H1 (cell line): ENCODE measurements around the gene USH2A. TPM values are rescaled to one million over a fixed set of nuclear protein-coding genes. Genes with fewer than 3 reads are reported as not detected.

Source experiments
- CTCF ChIA-PET: fragments of 300-600 bp; sonication (Branson Sonifier 250); formaldehyde crosslinking; loops from one replicate; lab custom pipeline; 2021; ENCODE audit not compliant: partially characterized antibody; lab: Charles Lee
- POLR2A ChIA-PET: fragments of 300-600 bp; sonication (Branson Sonifier 250); formaldehyde crosslinking; loops from one replicate; lab custom pipeline; 2021; ENCODE audit warnings: inconsistent platforms; ENCODE audit not compliant: partially characterized antibody; lab: Charles Lee
- DNase-seq, 2 experiments: peaks; one replicate each; pipeline versions ENCODE4 v3.0.0 to v3.0.0-alpha.2; 2010 to 2022; ENCODE audit warnings: low spot score in 2 of 2, low read depth in 1 of 2, mixed read lengths in 1 of 2
- FAIRE-seq: peaks from 2 replicates; lab custom pipeline; 2011; peaks lifted over from hg19 to GRCh38; lab: Jason Lieb, UNC
- H2AFZ ChIP-seq: 2 replicates; pipeline ENCODE4 v1.8.1; 2012; ENCODE audit warnings: low read length, inconsistent platforms
- H2AK5ac ChIP-seq: 2 replicates; pipeline ENCODE4 v1.6.1; 2013; ENCODE audit warnings: low read depth, low read length
- H2BK120ac ChIP-seq: replicated peaks from 2 replicates; pipeline ENCODE3; 2013; ENCODE audit warnings: low read depth, low read length, inconsistent platforms
- H2BK12ac ChIP-seq: 2 replicates; pipeline ENCODE4 v1.6.1; 2013; ENCODE audit warnings: low read depth, low read length
- H2BK15ac ChIP-seq: 2 replicates; pipeline ENCODE4 v1.6.1; 2013; ENCODE audit warnings: low read length
- H2BK20ac ChIP-seq: 2 replicates; pipeline ENCODE4 v1.6.1; 2013; ENCODE audit warnings: low read length
- H2BK5ac ChIP-seq: 2 replicates; pipeline ENCODE4 v1.6.1; 2013; ENCODE audit warnings: low read depth, low read length
- H3K14ac ChIP-seq: 2 replicates; pipeline ENCODE4 v1.6.1; 2013; ENCODE audit warnings: inconsistent platforms; ENCODE audit not compliant: insufficient read length
- H3K18ac ChIP-seq: 2 replicates; pipeline ENCODE4 v1.6.1; 2013; ENCODE audit warnings: low read length; ENCODE audit errors: extremely low read depth
- H3K23ac ChIP-seq: 2 replicates; pipeline ENCODE4 v1.6.1; 2013; ENCODE audit warnings: inconsistent platforms; ENCODE audit not compliant: insufficient read length
- H3K23me2 ChIP-seq: 2 replicates; pipeline ENCODE4 v1.6.1; 2013; ENCODE audit warnings: low read depth, low read length
- H3K27ac ChIP-seq: 2 replicates; pipeline ENCODE4 v1.6.1; 2011; ENCODE audit warnings: low read depth, low read length, inconsistent platforms
- H3K27me3 ChIP-seq, 4 experiments: replicated peaks in 1 of 4; 1 replicate in 1 of 4; 2 replicates in 3 of 4; pipeline versions ENCODE4 v1.6.1 to v1.8.1; 2011 to 2013; ENCODE audit warnings: low read length in 3 of 4, mild to moderate bottlenecking in 3 of 4, inconsistent platforms in 2 of 4, mixed read lengths in 2 of 4, moderate library complexity in 1 of 4; ENCODE audit not compliant: control insufficient read depth in 3 of 4, insufficient read depth in 3 of 4; ENCODE audit errors: extremely low read depth in 1 of 4
- H3K36me3 ChIP-seq, 4 experiments: 2 replicates each; pipeline versions ENCODE4 v1.6.1 to v1.8.1; 2011 to 2013; ENCODE audit warnings: mild to moderate bottlenecking in 4 of 4, low read length in 3 of 4, moderate library complexity in 2 of 4, control low read depth in 1 of 4, inconsistent platforms in 1 of 4; ENCODE audit not compliant: insufficient read depth in 4 of 4, control insufficient read depth in 2 of 4
- H3K4ac ChIP-seq: replicated peaks from 2 replicates; pipeline ENCODE3; 2013; ENCODE audit warnings: low read length, low read depth, mixed read lengths, inconsistent platforms; ENCODE audit not compliant: insufficient read length
- H3K4me1 ChIP-seq, 4 experiments: replicated peaks in 1 of 4; 1 replicate in 1 of 4; 2 replicates in 3 of 4; pipeline versions ENCODE4 v1.6.1 to v1.8.1; 2011 to 2013; ENCODE audit warnings: low read length in 3 of 4, inconsistent platforms in 2 of 4, mixed read lengths in 1 of 4; ENCODE audit not compliant: insufficient read depth in 4 of 4, control insufficient read depth in 3 of 4
- H3K4me2 ChIP-seq, 2 experiments: 2 replicates each; pipeline versions ENCODE4 v1.6.1 to v1.8.1; 2011 to 2013; ENCODE audit warnings: low read depth in 2 of 2, low read length in 2 of 2, control low read depth in 1 of 2, inconsistent platforms in 1 of 2, mild to moderate bottlenecking in 1 of 2; ENCODE audit not compliant: insufficient read depth in 1 of 2
- H3K4me3 ChIP-seq, 4 experiments: fragments of 200-600, 300-600 bp in 1 of 4; sonication (generic), shearing (Covaris generic), sonication (Bioruptor Twin) in 1 of 4; 2 replicates each; pipeline versions ENCODE4 v1.5.1 to v1.8.1; 2011 to 2016; ENCODE audit warnings: low read length in 4 of 4, low read depth in 3 of 4, control low read depth in 2 of 4, inconsistent platforms in 2 of 4, mild to moderate bottlenecking in 2 of 4, mixed read lengths in 1 of 4, moderate library complexity in 1 of 4; ENCODE audit not compliant: insufficient read depth in 2 of 4; ENCODE audit errors: extremely low read depth in 1 of 4
- H3K56ac ChIP-seq: replicated peaks from 2 replicates; pipeline ENCODE3; 2013; ENCODE audit warnings: low read depth, mild to moderate bottlenecking, mixed read lengths, low read length, inconsistent platforms; ENCODE audit not compliant: insufficient read length
- H3K79me1 ChIP-seq: 2 replicates; pipeline ENCODE4 v1.6.1; 2013; ENCODE audit warnings: low read depth, low read length, control low read depth
- H3K79me2 ChIP-seq, 2 experiments: 2 replicates each; pipeline versions ENCODE4 v1.6.1 to v1.8.1; 2012 to 2013; ENCODE audit warnings: low read length in 2 of 2, mild to moderate bottlenecking in 2 of 2, inconsistent platforms in 1 of 2; ENCODE audit not compliant: insufficient read depth in 2 of 2, control insufficient read depth in 1 of 2
- H3K9ac ChIP-seq, 4 experiments: replicated peaks in 1 of 4; 1 replicate in 1 of 4; 2 replicates in 3 of 4; pipeline versions ENCODE4 v1.6.1 to v1.8.1; 2011 to 2013; ENCODE audit warnings: low read depth in 3 of 4, low read length in 3 of 4, control low read depth in 2 of 4, mild to moderate bottlenecking in 2 of 4, moderate library complexity in 2 of 4, inconsistent platforms in 1 of 4; ENCODE audit errors: extremely low read depth in 1 of 4
- H3K9me3 ChIP-seq, 2 experiments: 2 replicates each; pipeline versions ENCODE4 v1.6.1 to v1.8.1; 2012 to 2013; ENCODE audit warnings: mild to moderate bottlenecking in 2 of 2, moderate library complexity in 2 of 2, control low read depth in 1 of 2, inconsistent platforms in 1 of 2, low read depth in 1 of 2, low read length in 1 of 2, mixed read lengths in 1 of 2; ENCODE audit not compliant: insufficient read depth in 2 of 2
- H4K20me1 ChIP-seq, 2 experiments: replicated peaks in 1 of 2; 2 replicates each; pipeline versions ENCODE3 to v1.8.1; 2011 to 2013; ENCODE audit warnings: inconsistent platforms in 2 of 2, low read length in 2 of 2, mild to moderate bottlenecking in 1 of 2; ENCODE audit not compliant: insufficient read depth in 2 of 2, control insufficient read depth in 1 of 2
- H4K5ac ChIP-seq: 2 replicates; pipeline ENCODE4 v1.6.1; 2013; ENCODE audit warnings: low read length, low read depth, mixed read lengths, inconsistent platforms; ENCODE audit not compliant: insufficient read length
- H4K8ac ChIP-seq: 2 replicates; pipeline ENCODE4 v1.8.0; 2013; ENCODE audit warnings: mild to moderate bottlenecking, moderate library complexity, low read length, inconsistent platforms; ENCODE audit not compliant: insufficient read depth; ENCODE audit errors: extremely low read depth
- H4K91ac ChIP-seq: replicated peaks from 2 replicates; pipeline ENCODE3; 2013; ENCODE audit warnings: low read length, mixed read lengths, inconsistent platforms; ENCODE audit not compliant: insufficient read length
- BRCA1 ChIP-seq: IDR thresholded peaks from 2 replicates; pipeline ENCODE4 v1.6.1; 2012; ENCODE audit warnings: low read depth, low read length, improper control_type of control experiment
- JUND ChIP-seq: IDR thresholded peaks from 2 replicates; pipeline ENCODE4 v1.6.1; 2011; ENCODE audit warnings: mild to moderate bottlenecking, improper control_type of control experiment, low read length
- KDM5A ChIP-seq: fragments of 200-600 bp; IDR thresholded peaks from 2 replicates; pipeline ENCODE4 v1.7.1; 2012; ENCODE audit warnings: mild to moderate bottlenecking, low read length, inconsistent platforms, mixed read lengths
- RFX5 ChIP-seq: IDR thresholded peaks from 2 replicates; pipeline ENCODE4 v1.6.1; 2011; ENCODE audit warnings: low read depth, low read length, improper control_type of control experiment, borderline replicate concordance
- SP2 ChIP-seq: IDR thresholded peaks from 2 replicates; pipeline ENCODE4 v1.6.1; 2012; ENCODE audit warnings: mild to moderate bottlenecking, low read length, inconsistent platforms
- SRF ChIP-seq: IDR thresholded peaks from 2 replicates; pipeline ENCODE4 v1.6.1; 2011; ENCODE audit warnings: mild to moderate bottlenecking, low read depth, low read length, moderate library complexity
- TAF1 ChIP-seq: IDR thresholded peaks from 2 replicates; pipeline ENCODE4 v1.6.1; 2011; ENCODE audit warnings: mild to moderate bottlenecking, low read depth, low read length
- WGBS, 2 experiments: shearing (Covaris generic) in 1 of 2; methylation state at CpG; one replicate each; pipeline versions ENCODE4 v1.1.6 to v1.1.7; 2013 to 2015; ENCODE audit warnings: low lambda C conversion rate in 2 of 2, mixed read lengths in 2 of 2, inconsistent platforms in 1 of 2, low coverage in 1 of 2, missing lambda C conversion rate in 1 of 2; ENCODE audit not compliant: insufficient replicate concordance in 2 of 2, insufficient coverage in 1 of 2, insufficient read length in 1 of 2; ENCODE audit errors: extremely low coverage in 1 of 2, missing lambda C conversion rate in 1 of 2; 5-methylcytosine and 5-hydroxymethylcytosine counted together
- polyA plus RNA-seq, 7 experiments: library from polyadenylated mRNA; depleted of rRNA in 3 of 7; stranded (reverse) in 5 of 7; unstranded in 2 of 7; fragments of >200 nt in 5 of 7; fragments of 200-250 nt in 2 of 7; gene quantifications; 1 replicate in 5 of 7; 2 replicates in 1 of 7; 4 replicates in 1 of 7; pipeline versions ENCODE4 v1.2.1 to v1.2.3, GENCODE V29; 2011 to 2013; ENCODE audit warnings: missing spikeins in 2 of 7, mixed read lengths in 2 of 7
- total RNA-seq: library from RNA; stranded (reverse); fragmentation: NEBNext Ultra II Directional; extraction: Animal tissue kit (Norgen Biotek cat#: 25700); gene quantifications from 2 replicates; pipeline ENCODE4 v1.2.1, GENCODE V29; 2021

Gene USH2A
- total and polyA plus RNA-seq, 2 of the 8 experiments (the other 6 are each of a cell fraction or from before 2014, with no cell fraction given) = 0.02 to 0.17 TPM

DNA sequence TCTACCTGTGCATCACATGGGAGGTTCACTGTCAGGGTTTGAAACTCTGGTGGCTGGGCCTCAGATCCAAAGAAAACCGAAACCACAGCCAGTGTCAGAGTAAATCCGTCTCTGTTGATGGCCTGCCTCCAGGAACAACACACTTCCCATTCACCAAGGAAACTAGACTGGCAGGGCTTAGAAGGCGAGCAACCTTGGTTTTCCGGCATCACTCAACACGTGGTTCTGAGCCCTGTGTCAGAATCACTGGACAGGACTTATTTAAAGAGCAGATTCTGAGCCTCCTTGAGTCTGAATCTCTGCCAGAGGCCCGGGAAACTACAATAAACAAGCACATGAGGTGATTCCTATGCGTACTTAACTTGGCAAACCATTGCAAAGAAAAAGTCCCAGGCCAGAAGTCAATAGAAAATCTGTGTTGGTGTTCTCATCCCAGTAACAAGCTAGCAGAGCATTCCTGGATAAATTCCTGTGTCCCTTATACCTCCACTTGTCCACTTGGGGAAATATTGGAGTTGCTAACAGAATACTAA is 786.1 kb downstream of the USH2A start:
- Histone ChIP-seq H3K4me1 (peaks cover 3 to 11% (median 6%) of the 10 kb centered on the region in 4 experiments; a peak in 3 of 7 replicates), H2BK5ac (no peak overlapping the region), H2AFZ (peak overlapping the region; percentile 89), H3K79me1 (no peaks in the 10 kb centered on the region), H3K18ac (no peak overlapping the region), H2BK12ac (no peak overlapping the region), H2BK15ac (no peak overlapping the region), H3K79me2 (no peaks in the 10 kb centered on the region), H2BK120ac (no peak overlapping the region), H3K9ac (no peak overlapping the region; a peak in 1 of 7 replicates), H3K36me3 (no peaks in the 10 kb centered on the region), H4K5ac (no peak overlapping the region), H4K91ac (no peak overlapping the region), H3K9me3 (no peaks in the 10 kb centered on the region), H2BK20ac (no peak overlapping the region), H3K14ac (no peak overlapping the region), H3K27me3 (no peaks in the 10 kb centered on the region), H3K4me2 (peak overlapping the region in 1 of 2 experiments; percentile 8; a peak in 1 of 4 replicates), H3K23me2 (no peaks in the 10 kb centered on the region; the same call in 1 of the 2 replicates), H4K8ac (no peak overlapping the region), H2AK5ac (no peak overlapping the region), H3K56ac (no peak overlapping the region), H3K27ac (no peak overlapping the region), H3K4me3 (no peak overlapping the region), H3K4ac (no peak overlapping the region), H3K23ac (no peak overlapping the region), H4K20me1 (no peaks in the 10 kb centered on the region)
- WGBS, 2 experiments = 85% methylated on average over 7 of the region's 7 CpGs; no CpG with 5 or more reads in 1 of the 2 experiments
- TF ChIP-seq BRCA1 = no peak
- TF ChIP-seq SP2 = no peak
- TF ChIP-seq JUND = no peak
- no peak for TF ChIP-seq TAF1
- no peak for TF ChIP-seq SRF
- no peak for TF ChIP-seq RFX5
- TF ChIP-seq KDM5A = no peak
- FAIRE-seq (no peak), DNase-seq (no peak)
- POLR2A ChIA-PET = no interaction called here
- CTCF ChIA-PET = no interaction called here
